Osteocyte (in vitro differentiated cells): ENCODE results near the gene CNTNAP2. TPM values are rescaled to one million over a fixed set of nuclear protein-coding genes. Genes with fewer than 3 reads are reported as not detected.

Experiments
- DNase-seq: peaks from one replicate; pipeline ENCODE4 v3.0.0; 2021; ENCODE audit warnings: mixed read lengths; ENCODE audit not compliant: unreplicated experiment; ENCODE audit errors: extremely low spot score
- H3K27ac Mint-ChIP-seq: one replicate; pipeline ENCODE4 v1.8.0; 2021; ENCODE audit warnings: mild to moderate bottlenecking, mixed read lengths; ENCODE audit not compliant: unreplicated experiment
- H3K27me3 Mint-ChIP-seq: one replicate; pipeline ENCODE4 v1.8.0; 2021; ENCODE audit warnings: mixed read lengths; ENCODE audit not compliant: unreplicated experiment
- H3K36me3 Mint-ChIP-seq: one replicate; pipeline ENCODE4 v1.8.0; 2021; ENCODE audit warnings: mixed read lengths; ENCODE audit not compliant: unreplicated experiment
- H3K4me1 Mint-ChIP-seq: one replicate; pipeline ENCODE4 v1.8.0; 2021; ENCODE audit warnings: mixed read lengths; ENCODE audit not compliant: unreplicated experiment
- H3K4me3 Mint-ChIP-seq: one replicate; pipeline ENCODE4 v1.8.0; 2021; ENCODE audit warnings: mild to moderate bottlenecking, moderate library complexity, mixed read lengths; ENCODE audit not compliant: unreplicated experiment
- H3K9me3 Mint-ChIP-seq: one replicate; pipeline ENCODE4 v1.8.0; 2021; ENCODE audit warnings: mixed read lengths; ENCODE audit not compliant: unreplicated experiment
- total RNA-seq: library from RNA; stranded (reverse); gene quantifications from 2 replicates; pipeline ENCODE4 v1.2.1, GENCODE V29; 2021
- TF ChIP-seq, protein P1 (sequence below): fragments of 200-600 bp; sonication (generic); IDR thresholded peaks from 2 replicates; pipeline ENCODE4 v1.5.0; 2021; ENCODE audit warnings: antibody characterized with exemption, mild to moderate bottlenecking, moderate library complexity

Gene CNTNAP2
- total RNA-seq, 1 donor from 2014 or later = 1.4 TPM

GRCh38 chr7:148398844-148399365, 2282.3 kb downstream of the CNTNAP2 start:
- no peaks in the 10 kb centered on the region for H3K36me3 Mint-ChIP-seq
- DNase-seq = no peak
- H3K4me1 Mint-ChIP-seq = no peaks in the 10 kb centered on the region
- H3K27me3 Mint-ChIP-seq = peaks cover 9% of the 10 kb centered on the region
- TF ChIP-seq, protein P1, sequence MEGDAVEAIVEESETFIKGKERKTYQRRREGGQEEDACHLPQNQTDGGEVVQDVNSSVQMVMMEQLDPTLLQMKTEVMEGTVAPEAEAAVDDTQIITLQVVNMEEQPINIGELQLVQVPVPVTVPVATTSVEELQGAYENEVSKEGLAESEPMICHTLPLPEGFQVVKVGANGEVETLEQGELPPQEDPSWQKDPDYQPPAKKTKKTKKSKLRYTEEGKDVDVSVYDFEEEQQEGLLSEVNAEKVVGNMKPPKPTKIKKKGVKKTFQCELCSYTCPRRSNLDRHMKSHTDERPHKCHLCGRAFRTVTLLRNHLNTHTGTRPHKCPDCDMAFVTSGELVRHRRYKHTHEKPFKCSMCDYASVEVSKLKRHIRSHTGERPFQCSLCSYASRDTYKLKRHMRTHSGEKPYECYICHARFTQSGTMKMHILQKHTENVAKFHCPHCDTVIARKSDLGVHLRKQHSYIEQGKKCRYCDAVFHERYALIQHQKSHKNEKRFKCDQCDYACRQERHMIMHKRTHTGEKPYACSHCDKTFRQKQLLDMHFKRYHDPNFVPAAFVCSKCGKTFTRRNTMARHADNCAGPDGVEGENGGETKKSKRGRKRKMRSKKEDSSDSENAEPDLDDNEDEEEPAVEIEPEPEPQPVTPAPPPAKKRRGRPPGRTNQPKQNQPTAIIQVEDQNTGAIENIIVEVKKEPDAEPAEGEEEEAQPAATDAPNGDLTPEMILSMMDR = no peak
- no peak overlapping the region for H3K27ac Mint-ChIP-seq
- H3K9me3 Mint-ChIP-seq = no peaks in the 10 kb centered on the region
- H3K4me3 Mint-ChIP-seq = no peak overlapping the region

DNA sequence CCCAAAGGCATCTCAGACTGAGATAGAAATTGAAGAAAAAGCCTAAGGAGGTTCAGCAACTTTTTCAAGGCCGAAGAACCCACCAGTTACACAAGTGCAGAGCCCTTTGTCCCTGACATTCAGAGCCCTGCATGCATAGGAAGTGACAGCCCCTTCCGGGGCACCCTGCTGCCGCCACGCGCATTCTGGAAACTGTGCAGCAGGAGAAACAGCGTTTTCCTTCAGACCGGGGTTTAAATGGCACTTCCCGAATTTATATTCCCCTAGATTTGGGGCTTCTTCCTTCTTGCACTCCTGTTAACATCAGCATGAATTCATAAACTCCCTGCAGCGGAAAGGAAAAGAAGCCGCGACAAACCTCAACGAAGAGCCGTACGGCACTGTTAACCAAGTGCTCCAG, 2283.5 kb downstream of the CNTNAP2 start:
- TF ChIP-seq, protein P1 = no peak

DNA sequence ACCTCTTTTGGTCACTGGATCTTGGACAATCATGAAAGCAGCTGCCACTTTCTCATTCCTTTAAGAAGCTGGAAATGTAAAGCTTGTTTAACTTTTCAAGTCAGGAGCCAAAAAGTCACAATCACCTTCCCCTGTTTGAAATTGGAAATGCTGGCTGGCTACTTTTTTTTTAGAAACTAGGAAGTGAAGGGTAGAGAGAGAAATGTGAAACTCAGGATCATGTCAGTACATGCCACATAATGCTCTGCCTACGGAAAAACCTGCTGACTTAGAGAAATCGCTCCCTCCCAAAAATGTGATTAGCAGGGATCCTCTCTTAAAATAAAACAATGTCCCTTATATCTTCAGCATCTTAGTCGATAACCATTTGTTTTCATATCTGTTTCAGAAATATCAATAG, 2285.6 kb downstream of the CNTNAP2 start:
- TF ChIP-seq, protein P1 = no peak
- Mint-ChIP-seq H3K36me3 (no peaks in the 10 kb centered on the region), H3K4me3 (no peak overlapping the region), H3K4me1 (no peaks in the 10 kb centered on the region), H3K27me3 (peaks cover 6% of the 10 kb centered on the region), H3K27ac (no peak overlapping the region), H3K9me3 (no peaks in the 10 kb centered on the region)
- DNase-seq = no peak

More for the DNA sequence above, 2283.5 kb downstream of the CNTNAP2 start:
- DNase-seq = no peak
- H3K36me3 Mint-ChIP-seq = no peaks in the 10 kb centered on the region
- H3K9me3 Mint-ChIP-seq = no peaks in the 10 kb centered on the region
- peaks cover 6% of the 10 kb centered on the region for H3K27me3 Mint-ChIP-seq
- no peak overlapping the region for H3K4me3 Mint-ChIP-seq
- no peaks in the 10 kb centered on the region for H3K4me1 Mint-ChIP-seq
- no peak overlapping the region for H3K27ac Mint-ChIP-seq

- H3K27ac Mint-ChIP-seq = no peak overlapping the region
- no peaks in the 10 kb centered on the region for H3K4me1 Mint-ChIP-seq
- H3K27me3 Mint-ChIP-seq = peaks cover 2% of the 10 kb centered on the region
- no peak overlapping the region for H3K4me3 Mint-ChIP-seq
- TF ChIP-seq, protein P1 = no peak
- no peaks in the 10 kb centered on the region for H3K9me3 Mint-ChIP-seq
- no peak for DNase-seq
- H3K36me3 Mint-ChIP-seq = no peaks in the 10 kb centered on the region
These were observed 2286.9 kb downstream of the CNTNAP2 start for GRCh38 chr7:148403466-148403993.

DNA sequence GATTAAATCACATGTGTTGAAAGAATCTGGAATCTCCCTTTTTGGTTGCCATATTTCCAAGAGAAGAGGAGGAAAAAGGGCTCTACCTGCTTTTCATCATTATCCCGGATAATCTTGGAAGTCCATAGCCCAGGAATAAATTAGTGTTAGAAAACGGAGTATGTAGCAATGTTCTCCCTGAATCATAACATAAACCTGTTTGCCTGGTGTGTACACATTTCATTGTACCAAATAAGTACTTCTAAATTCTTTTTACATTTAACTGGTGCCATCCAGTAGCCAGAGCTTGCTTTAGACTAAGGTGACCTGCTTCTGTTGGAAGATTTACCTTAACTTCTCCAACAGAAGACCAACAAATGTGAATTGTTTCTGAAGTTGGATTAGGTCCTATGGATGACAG, 2291.7 kb downstream of the CNTNAP2 start:
- H3K27ac Mint-ChIP-seq = no peak overlapping the region
- H3K36me3 Mint-ChIP-seq = no peaks in the 10 kb centered on the region
- H3K27me3 Mint-ChIP-seq = no peaks in the 10 kb centered on the region
- no peaks in the 10 kb centered on the region for H3K9me3 Mint-ChIP-seq
- no peaks in the 10 kb centered on the region for H3K4me1 Mint-ChIP-seq
- TF ChIP-seq, protein P1 = no peak
- no peak overlapping the region for H3K4me3 Mint-ChIP-seq
- no peak for DNase-seq
